GM12891 (cell line): ENCODE measurements around the gene TCF7L2.

Source experiments
- PAX5 ChIP-seq: IDR thresholded peaks from 2 replicates; pipeline ENCODE4 v1.6.1; 2011; ENCODE audit warnings: low read length, moderate library complexity, mild to moderate bottlenecking; ENCODE audit not compliant: insufficient read depth, severe bottlenecking
- POLR2A ChIP-seq: IDR thresholded peaks from 2 replicates; pipeline ENCODE4 v1.6.1; 2011; ENCODE audit warnings: low read depth, low read length, control low read depth
- POLR2AphosphoS5 ChIP-seq: IDR thresholded peaks from 2 replicates; pipeline ENCODE4 v1.6.1; 2011; ENCODE audit warnings: low read depth, low read length, control low read depth
- SPI1 ChIP-seq: IDR thresholded peaks from 2 replicates; pipeline ENCODE4 v1.6.1; 2011; ENCODE audit warnings: low read depth, low read length, control low read depth
- TAF1 ChIP-seq: IDR thresholded peaks from 2 replicates; pipeline ENCODE4 v1.6.1; 2011; ENCODE audit warnings: low read depth, low read length, control low read depth

- TF ChIP-seq POLR2A (no peak), POLR2AphosphoS5 (no peak), TAF1 (no peak), SPI1 (no peak), PAX5 (no peak)
These were observed 22.1 kb upstream of the TCF7L2 start for GRCh38 chr10:112927980-112928379.
